Right lobe of liver (tissue), 6 donors: ENCODE measurements around the gene MMP21. TPM values are rescaled to one million over a fixed set of nuclear protein-coding genes. Genes with fewer than 3 reads are reported as not detected.

Experiments
- ATAC-seq, 4 donors: fragments of 200-7000 bp; cut with Tn5 transposase; one replicate each; pipeline ENCODE4 v1.9.1; 2020; ENCODE audit warnings: mild to moderate bottlenecking in 4 of 4, moderate library complexity in 4 of 4
- DNase-seq, 3 donors: peaks; one replicate each; pipeline ENCODE4 v3.0.0-alpha.2; 2020
- H3K27ac ChIP-seq, 3 donors: fragments of 200-600 bp; one replicate each; pipeline ENCODE4 v1.8.0; 2022
- H3K27me3 ChIP-seq, 2 donors: fragments of 200-600 bp; one replicate each; pipeline ENCODE4 v1.8.0; 2022
- H3K36me3 ChIP-seq, 4 donors: fragments of 200-600 bp; sonication (generic) in 1 of 4; one replicate each; pipeline versions ENCODE4 v1.5.1 to v1.8.0; 2017 to 2022; ENCODE audit warnings: control low read depth in 1 of 4
- H3K4me1 ChIP-seq, 4 donors: fragments of 200-600 bp; sonication (generic) in 1 of 4; one replicate each; pipeline versions ENCODE4 v1.5.1 to v1.8.0; 2017 to 2022; ENCODE audit warnings: control low read depth in 1 of 4
- H3K4me3 ChIP-seq, 3 donors: fragments of 200-600 bp; one replicate each; pipeline ENCODE4 v1.8.0; 2022
- H3K9me3 ChIP-seq, 4 donors: fragments of 200-600 bp; sonication (generic) in 1 of 4; one replicate each; pipeline versions ENCODE4 v1.5.1 to v1.8.0; 2017 to 2022; ENCODE audit warnings: control low read depth in 1 of 4
- POLR2A ChIP-seq: fragments of 450-650 bp; IDR thresholded peaks from one replicate; pipeline ENCODE4 v1.6.1; 2017; ENCODE audit warnings: antibody characterized with exemption, mild to moderate bottlenecking
- WGBS: methylation state at CpG from one replicate; pipeline ENCODE4 v1.1.6; 2018; ENCODE audit warnings: low coverage, low lambda C conversion rate; ENCODE audit not compliant: insufficient coverage; ENCODE audit errors: missing lambda C conversion rate; 5-methylcytosine and 5-hydroxymethylcytosine counted together
- intact Hi-C, 2 donors: fragments of 100-400 bp; cut with DNase I; formaldehyde crosslinking; loops; one replicate each; pipeline versions ENCODE4 v1.11.2 to v1.14.1; 2022
- long read RNA-seq: library from polyadenylated mRNA; unstranded; transcript quantifications from one replicate; pipeline ENCODE4 v2.0.0, GENCODE V29; 2019
- total RNA-seq, 6 experiments: library from RNA; depleted of rRNA in 2 of 6; stranded (reverse); fragments of >200 nt in 2 of 6; fragmentation: NEBNext Ultra II Directional in 3 of 6; extraction: Animal tissue kit (Norgen Biotek cat#: 25700) in 3 of 6; gene quantifications; one replicate each; pipeline versions ENCODE4 v1.1.0 to v1.2.4, GENCODE V29; 2016 to 2023
- TF ChIP-seq, protein P1 (sequence below), 4 donors: fragments of 200-600 bp in 3 of 4; fragments of 450-650 bp in 1 of 4; IDR thresholded peaks; one replicate each; pipeline versions ENCODE4 v1.5.1 to v1.8.0; 2016 to 2022; ENCODE audit warnings: antibody characterized with exemption in 4 of 4, mild to moderate bottlenecking in 2 of 4
- donor health status: DM: no; HTN: yes; CAD: no.
- donor health status: DM: no; HTN: no; CAD: no.
- donor health status: DM: no; HTN: no; CAD: no.
- donor health status: DM: no; HTN: yes; CAD: no.
- donor health status: DM: no; HTN: yes; CAD: no.

Gene MMP21
- under 1 TPM in 5 of 6 experiments, not detected in 1; 0.10 to 0.25 (median 0.14) TPM for total RNA-seq
- long read RNA-seq, result 0 reads

- H3K4me3 ChIP-seq, result no peak within 1 kb of the TSS
- no peaks in the 10 kb centered on the region for H3K27me3 ChIP-seq
- 93% methylated on average over 3 of the region's 26 CpGs for WGBS
- ATAC-seq (no peak), DNase-seq (no peak)
- H3K9me3 ChIP-seq, result no peaks in the 10 kb centered on the region
- TF ChIP-seq, protein P1, sequence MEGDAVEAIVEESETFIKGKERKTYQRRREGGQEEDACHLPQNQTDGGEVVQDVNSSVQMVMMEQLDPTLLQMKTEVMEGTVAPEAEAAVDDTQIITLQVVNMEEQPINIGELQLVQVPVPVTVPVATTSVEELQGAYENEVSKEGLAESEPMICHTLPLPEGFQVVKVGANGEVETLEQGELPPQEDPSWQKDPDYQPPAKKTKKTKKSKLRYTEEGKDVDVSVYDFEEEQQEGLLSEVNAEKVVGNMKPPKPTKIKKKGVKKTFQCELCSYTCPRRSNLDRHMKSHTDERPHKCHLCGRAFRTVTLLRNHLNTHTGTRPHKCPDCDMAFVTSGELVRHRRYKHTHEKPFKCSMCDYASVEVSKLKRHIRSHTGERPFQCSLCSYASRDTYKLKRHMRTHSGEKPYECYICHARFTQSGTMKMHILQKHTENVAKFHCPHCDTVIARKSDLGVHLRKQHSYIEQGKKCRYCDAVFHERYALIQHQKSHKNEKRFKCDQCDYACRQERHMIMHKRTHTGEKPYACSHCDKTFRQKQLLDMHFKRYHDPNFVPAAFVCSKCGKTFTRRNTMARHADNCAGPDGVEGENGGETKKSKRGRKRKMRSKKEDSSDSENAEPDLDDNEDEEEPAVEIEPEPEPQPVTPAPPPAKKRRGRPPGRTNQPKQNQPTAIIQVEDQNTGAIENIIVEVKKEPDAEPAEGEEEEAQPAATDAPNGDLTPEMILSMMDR (IDR thresholded peaks at IDR 0.05), result no peak
- TF ChIP-seq POLR2A, result no peak
- peaks cover 0 to 7% (median 0%) of the 10 kb centered on the region in 4 donors for H3K4me1 ChIP-seq
- intact Hi-C loops, result no loop called here
- H3K27ac ChIP-seq, result no peak within 1 kb of the TSS
- no peaks in the 10 kb centered on the region for H3K36me3 ChIP-seq
Measured at GRCh38 chr10:125775491-125776106, at the start of gene MMP21. MMP21 (minus strand) TSS chr10:125775821; CDS start chr10:125775821, 0 bp downstream.

DNA sequence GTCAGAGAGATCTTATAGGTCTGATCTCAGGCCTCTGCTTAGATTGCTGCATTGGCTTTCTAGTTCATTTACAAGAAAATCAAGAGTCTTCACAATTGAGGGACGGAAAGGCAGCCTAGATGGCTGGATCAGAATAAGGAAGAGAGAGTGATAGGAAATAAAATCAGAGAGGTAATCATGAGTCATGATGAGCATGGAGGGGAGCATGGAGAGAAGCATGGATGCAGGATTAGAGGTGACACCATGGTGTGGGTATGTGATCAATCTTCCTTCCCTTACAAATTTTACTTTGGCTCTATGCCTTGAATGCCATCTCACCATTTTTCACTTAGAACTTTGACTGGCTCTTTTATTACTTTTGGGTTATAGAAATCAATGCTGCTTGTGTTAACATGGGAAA is 49.1 kb upstream of the MMP21 start:
- intact Hi-C loops, result no loop called here
- 67% methylated on average over 1 of the region's 1 CpG for WGBS
- Histone ChIP-seq H3K9me3 (no peaks in the 10 kb centered on the region), H3K36me3 (peaks cover 0 to 32% (median 11%) of the 10 kb centered on the region in 4 donors), H3K4me3 (peak overlapping the region in 2 of 3 donors; percentile 80 to 99), H3K27ac (no peak overlapping the region), H3K27me3 (no peaks in the 10 kb centered on the region), H3K4me1 (peaks cover 0 to 36% (median 15%) of the 10 kb centered on the region in 4 donors)
- TF ChIP-seq POLR2A, result no peak
- TF ChIP-seq, protein P1 (IDR thresholded peaks at IDR 0.05), result no peak
- DNase-seq (no peak), ATAC-seq (peak in 1 of 4 donors; percentile 17)

GRCh38 chr10:125823663-125824251 is 48.1 kb upstream of the MMP21 start:
- no peaks in the 10 kb centered on the region for H3K27me3 ChIP-seq
- WGBS, result 0% methylated on average over 15 of the region's 20 CpGs
- no peak for DNase-seq
- H3K4me3 ChIP-seq, result peak overlapping the region; percentile 80 to 99 (median 98)
- TF ChIP-seq, protein P1 (IDR thresholded peaks at IDR 0.05), result no peak
- no peak for TF ChIP-seq POLR2A
- no peaks in the 10 kb centered on the region for H3K9me3 ChIP-seq
- peaks cover 0 to 23% (median 5%) of the 10 kb centered on the region in 4 donors for H3K36me3 ChIP-seq
- ATAC-seq, result peak in 1 of 4 donors; percentile 4
- H3K27ac ChIP-seq, result peak overlapping the region; percentile 89 to 97 (median 94)
- peaks cover 0 to 36% (median 15%) of the 10 kb centered on the region in 4 donors for H3K4me1 ChIP-seq
- intact Hi-C loops, result no loop called here

GRCh38 chr10:125822878-125823662 is 47.4 kb upstream of the MMP21 start, which contains the start of the genes BCCIP and UROS:
BCCIP (plus strand) TSS chr10:125823546; CDS start chr10:125823558, 12 bp downstream.
UROS (minus strand) TSS chr10:125823258; CDS start chr10:125816499, 6,759 bp downstream.
- Histone ChIP-seq H3K4me1 (peaks cover 0 to 37% (median 15%) of the 10 kb centered on the region in 4 donors), H3K9me3 (no peaks in the 10 kb centered on the region), H3K27ac (peak within 1 kb of the TSS; percentile 89 to 97 (median 94)), H3K27me3 (no peaks in the 10 kb centered on the region), H3K4me3 (peak within 1 kb of the TSS; percentile 80 to 99 (median 98)), H3K36me3 (peaks cover 0 to 16% (median under 1%) of the 10 kb centered on the region in 4 donors)
- peak; percentile 63 for TF ChIP-seq POLR2A
- TF ChIP-seq, protein P1 (IDR thresholded peaks at IDR 0.05), result peak in 1 of 4 donors; percentile 16
- WGBS, result 0% methylated on average over 43 of the region's 74 CpGs
- ATAC-seq (peak; percentile 94 to 96 (median 95)), DNase-seq (peak; percentile 92 to 94 (median 94))
- intact Hi-C loops, result no loop called here
